HCT116 (cell line): ENCODE measurements around the gene DDAH1. TPM values are rescaled to one million over a fixed set of nuclear protein-coding genes. Genes with fewer than 3 reads are reported as not detected.

Source experiments
- ATAC-seq: fragments of 200-7000 bp; cut with Tn5 transposase; 2 replicates; pipeline ENCODE4 v1.9.1; 2020; ENCODE audit warnings: mild to moderate bottlenecking, moderate library complexity
- BruUV-seq: library from RNA; stranded (reverse); fragments of 400-500 nt; replicated peaks from 2 replicates; lab custom pipeline; 2021; lab: Mats Ljungman, UMichigan
- CTCF ChIA-PET: fragments of 300-600 bp; sonication (Branson Sonifier 250); formaldehyde crosslinking; loops from one replicate; lab custom pipeline; 2021; ENCODE audit warnings: antibody characterized with exemption; lab: Charles Lee
- POLR2A ChIA-PET: fragments of 300-600, 350-600 bp; sonication (Branson Sonifier 250); formaldehyde crosslinking; loops from one replicate; lab custom pipeline; 2021; ENCODE audit warnings: antibody characterized with exemption; lab: Charles Lee
- RAD21 ChIA-PET, 2 experiments: fragments of 300-600 bp; sonication (Branson Sonifier 250); formaldehyde crosslinking; loops; one replicate each; lab custom pipeline; 2023; ENCODE audit warnings: low total read pairs in 2 of 2; ENCODE audit not compliant: uncharacterized antibody in 2 of 2, unreplicated experiment in 2 of 2, low non-redundant PET in 1 of 2; lab: Charles Lee
- DNase-seq: peaks from one replicate; pipeline ENCODE4 v3.0.0-alpha.2; 2010; ENCODE audit warnings: low read depth, low spot score
- H2AFZ ChIP-seq: fragments of 200-600 bp; shearing (Covaris generic), sonication (generic); 2 replicates; pipeline ENCODE4 v1.6.1; 2017; ENCODE audit warnings: low read depth, mixed run types, mixed read lengths, antibody characterized with exemption, low read length; ENCODE audit not compliant: poor library complexity, severe bottlenecking
- H3K27ac ChIP-seq: 2 replicates; pipeline ENCODE4 v1.5.1; 2012; ENCODE audit warnings: low read depth, low read length
- H3K27me3 ChIP-seq: fragments of 200-600 bp; sonication (generic); 2 replicates; pipeline ENCODE4 v1.6.1; 2016; ENCODE audit warnings: mixed run types, low read length, mixed read lengths; ENCODE audit not compliant: insufficient read depth
- H3K36me3 ChIP-seq, 2 experiments: fragments of 200-500 bp in 1 of 2; fragments of 200-600 bp in 1 of 2; sonication (Bioruptor generic) in 1 of 2; sonication (generic) in 1 of 2; 2 replicates each; pipeline versions ENCODE4 v1.5.1 to v1.6.1; 2014 to 2016; ENCODE audit warnings: low read length in 2 of 2, inconsistent platforms in 1 of 2, mixed read lengths in 1 of 2, mixed run types in 1 of 2; ENCODE audit not compliant: insufficient read depth in 2 of 2, control insufficient read depth in 1 of 2
- H3K4me1 ChIP-seq, 2 experiments: fragments of 200-600 bp in 1 of 2; sonication (generic) in 1 of 2; 2 replicates each; pipeline versions ENCODE4 v1.5.1 to v1.6.1; 2012 to 2017; ENCODE audit warnings: low read length in 2 of 2, inconsistent platforms in 1 of 2, mild to moderate bottlenecking in 1 of 2, mixed read lengths in 1 of 2, mixed run types in 1 of 2, moderate library complexity in 1 of 2; ENCODE audit not compliant: insufficient read depth in 2 of 2, control insufficient read depth in 1 of 2
- H3K4me2 ChIP-seq: fragments of 200-600 bp; sonication (generic); 2 replicates; pipeline ENCODE4 v1.6.1; 2017; ENCODE audit warnings: mixed run types, low read length, mixed read lengths
- H3K4me3 ChIP-seq, 2 experiments: fragments of 200-600 bp in 1 of 2; sonication (generic) in 1 of 2; replicated peaks in 1 of 2; 2 replicates each; pipeline ENCODE4 v1.5.1; 2011 to 2016; ENCODE audit warnings: low read length in 2 of 2, control low read depth in 1 of 2, low read depth in 1 of 2, mild to moderate bottlenecking in 1 of 2, mixed read lengths in 1 of 2, mixed run types in 1 of 2
- H3K79me2 ChIP-seq: fragments of 200-600 bp; sonication (generic); 2 replicates; pipeline ENCODE4 v1.6.1; 2017; ENCODE audit warnings: mild to moderate bottlenecking, mixed run types, low read length, moderate library complexity, mixed read lengths; ENCODE audit not compliant: insufficient read depth
- H3K9ac ChIP-seq: fragments of 200-600 bp; sonication (generic); 2 replicates; pipeline ENCODE4 v1.6.1; 2016; ENCODE audit warnings: low read length, mixed read lengths
- H3K9me2 ChIP-seq: fragments of 200-600 bp; sonication (generic), shearing (Covaris generic); 2 replicates; pipeline ENCODE4 v1.6.1; 2017; ENCODE audit warnings: mixed run types, mild to moderate bottlenecking, moderate library complexity; ENCODE audit not compliant: insufficient read depth
- H3K9me3 ChIP-seq, 2 experiments: fragments of 200-500 bp in 1 of 2; fragments of 200-600 bp in 1 of 2; sonication (Bioruptor generic) in 1 of 2; sonication (generic) in 1 of 2; 2 replicates each; pipeline ENCODE4 v1.6.1; 2014 to 2017; ENCODE audit warnings: low read length in 2 of 2, mixed read lengths in 2 of 2, inconsistent platforms in 1 of 2, low read depth in 1 of 2, mild to moderate bottlenecking in 1 of 2, mixed run types in 1 of 2, moderate library complexity in 1 of 2; ENCODE audit not compliant: control insufficient read depth in 1 of 2, insufficient read depth in 1 of 2
- H4K20me1 ChIP-seq: fragments of 200-600 bp; sonication (generic), shearing (Covaris generic); 2 replicates; pipeline ENCODE4 v1.6.1; 2017; ENCODE audit warnings: mixed run types, mild to moderate bottlenecking, moderate library complexity; ENCODE audit not compliant: insufficient read depth
- CBX3 ChIP-seq: IDR thresholded peaks from 2 replicates; pipeline ENCODE4 v1.6.1; 2012; ENCODE audit warnings: low read depth
- CEBPB ChIP-seq: IDR thresholded peaks from 2 replicates; pipeline ENCODE4 v1.6.1; 2012; ENCODE audit warnings: low read depth
- ELF1 ChIP-seq: IDR thresholded peaks from 2 replicates; pipeline ENCODE4 v1.6.1; 2012; ENCODE audit warnings: low read depth, borderline replicate concordance
- EZH2 ChIP-seq: fragments of 200-600 bp; sonication (generic); IDR thresholded peaks from 2 replicates; pipeline ENCODE4 v1.6.1; 2017; ENCODE audit warnings: antibody characterized with exemption, mixed run types
- JUND ChIP-seq: IDR thresholded peaks from 2 replicates; pipeline ENCODE4 v1.6.1; 2012
- POLR2A ChIP-seq: IDR thresholded peaks from 2 replicates; pipeline ENCODE4 v1.7.0; 2011; ENCODE audit warnings: borderline replicate concordance; ENCODE audit not compliant: insufficient read depth, insufficient read length; ENCODE audit errors: extremely low read depth
- POLR2AphosphoS5 ChIP-seq: IDR thresholded peaks from 2 replicates; pipeline ENCODE4 v1.6.1; 2011; ENCODE audit warnings: mild to moderate bottlenecking, low read depth, low read length, moderate library complexity
- RAD21 ChIP-seq: IDR thresholded peaks from 2 replicates; pipeline ENCODE4 v1.6.1; 2012; ENCODE audit warnings: low read depth, mild to moderate bottlenecking
- REST ChIP-seq: IDR thresholded peaks from 2 replicates; pipeline ENCODE4 v1.6.1; 2012; ENCODE audit warnings: low read depth
- SIN3A ChIP-seq: IDR thresholded peaks from 2 replicates; pipeline ENCODE4 v1.6.1; 2012; ENCODE audit warnings: low read depth
- SP1 ChIP-seq: IDR thresholded peaks from 2 replicates; pipeline ENCODE4 v1.6.1; 2012; ENCODE audit warnings: low read depth
- SRF ChIP-seq: IDR thresholded peaks from 2 replicates; pipeline ENCODE4 v1.6.1; 2012; ENCODE audit warnings: low read depth
- TCF7L2 ChIP-seq: IDR thresholded peaks from 2 replicates; pipeline ENCODE4 v1.7.0; 2011; ENCODE audit warnings: borderline replicate concordance, inconsistent platforms; ENCODE audit not compliant: insufficient read depth, insufficient read length; ENCODE audit errors: extremely low read depth
- YY1 ChIP-seq: IDR thresholded peaks from 2 replicates; pipeline ENCODE4 v1.6.1; 2011; ENCODE audit warnings: low read length, low read depth, moderate library complexity, mild to moderate bottlenecking; ENCODE audit not compliant: insufficient replicate concordance; ENCODE audit errors: extremely low read depth
- ZNF274 ChIP-seq: fragments of 200-500 bp; sonication (Bioruptor generic); IDR thresholded peaks from 2 replicates; pipeline ENCODE4 v1.6.1; 2014; ENCODE audit warnings: mild to moderate bottlenecking, low read depth, low read length, inconsistent platforms
- intact Hi-C: fragments of 100-400 bp; cut with micrococcal nuclease; formaldehyde crosslinking; loops from 2 replicates; pipeline ENCODE4 v1.10.0; 2022
- total RNA-seq: library from RNA; stranded (reverse); gene quantifications from one replicate; pipeline ENCODE4 v1.2.1, GENCODE V29; 2021; ENCODE audit not compliant: unreplicated experiment
- TF ChIP-seq, protein P1 (sequence below), 3 experiments: fragments of 200-600 bp in 1 of 3; sonication (generic) in 1 of 3; IDR thresholded peaks in 2 of 3; conservative IDR thresholded peaks in 1 of 3; 2 replicates each; pipeline ENCODE4 v1.5.1; 2012 to 2017; ENCODE audit warnings: low read depth in 2 of 3, low read length in 2 of 3, antibody characterized with exemption in 1 of 3, borderline replicate concordance in 1 of 3, control low read depth in 1 of 3, mild to moderate bottlenecking in 1 of 3, mixed read lengths in 1 of 3, mixed run types in 1 of 3, moderate library complexity in 1 of 3; ENCODE audit not compliant: insufficient read depth in 1 of 3
- TF ChIP-seq, protein P2 (sequence below): IDR thresholded peaks from 2 replicates; pipeline ENCODE4 v1.6.1; 2011; ENCODE audit warnings: mild to moderate bottlenecking, low read length, moderate library complexity; ENCODE audit not compliant: insufficient replicate concordance; ENCODE audit errors: extremely low read depth

DDAH1 gene
- total RNA-seq, 1 experiment from 2014 or later, result 16.6 TPM

DNA sequence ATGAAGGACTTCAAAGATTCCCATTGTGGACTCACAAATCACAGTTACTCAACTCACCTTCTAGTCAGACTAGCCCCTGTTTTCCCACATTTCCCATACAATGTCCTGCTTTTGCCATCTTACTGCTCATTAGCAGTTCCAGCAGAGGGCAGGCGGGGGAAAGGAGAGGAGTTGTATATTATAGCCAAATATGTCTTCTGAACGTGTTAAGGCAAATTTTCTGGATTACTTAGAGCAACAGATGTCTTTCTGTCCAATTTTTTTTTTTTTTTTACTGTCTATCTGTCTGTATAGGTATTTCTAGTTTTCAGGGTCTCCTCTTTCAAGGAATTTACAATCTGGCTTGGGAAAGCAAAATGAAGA is 29.9 kb upstream of the DDAH1 start:
- ChIA-PET RAD21 (no interaction called here), POLR2A (no interaction called here), CTCF (no interaction called here)
- H3K36me3 ChIP-seq, result no peaks in the 10 kb centered on the region
- H3K27ac ChIP-seq, result no peak overlapping the region
- H3K9me2 ChIP-seq, result no peaks in the 10 kb centered on the region
- H2AFZ ChIP-seq, result peak overlapping the region; percentile 92
- intact Hi-C loops, result loop anchor here (10.0 kb wide), 1 partner anchor 420 kb away; no protein-coding TSS in a partner anchor
- peak; percentile 81 for ATAC-seq
- peak overlapping the region; percentile 71 for H3K4me2 ChIP-seq
- TF ChIP-seq ELF1, result no peak
- TF ChIP-seq SP1, result no peak
- TF ChIP-seq SIN3A, result no peak
- TF ChIP-seq JUND, result no peak
- TF ChIP-seq POLR2AphosphoS5, result no peak
- no peak for TF ChIP-seq REST
- TF ChIP-seq EZH2, result no peak
- no peak for TF ChIP-seq TCF7L2
- peak; percentile 64 for TF ChIP-seq RAD21
- TF ChIP-seq SRF, result no peak
- TF ChIP-seq, protein P1, sequence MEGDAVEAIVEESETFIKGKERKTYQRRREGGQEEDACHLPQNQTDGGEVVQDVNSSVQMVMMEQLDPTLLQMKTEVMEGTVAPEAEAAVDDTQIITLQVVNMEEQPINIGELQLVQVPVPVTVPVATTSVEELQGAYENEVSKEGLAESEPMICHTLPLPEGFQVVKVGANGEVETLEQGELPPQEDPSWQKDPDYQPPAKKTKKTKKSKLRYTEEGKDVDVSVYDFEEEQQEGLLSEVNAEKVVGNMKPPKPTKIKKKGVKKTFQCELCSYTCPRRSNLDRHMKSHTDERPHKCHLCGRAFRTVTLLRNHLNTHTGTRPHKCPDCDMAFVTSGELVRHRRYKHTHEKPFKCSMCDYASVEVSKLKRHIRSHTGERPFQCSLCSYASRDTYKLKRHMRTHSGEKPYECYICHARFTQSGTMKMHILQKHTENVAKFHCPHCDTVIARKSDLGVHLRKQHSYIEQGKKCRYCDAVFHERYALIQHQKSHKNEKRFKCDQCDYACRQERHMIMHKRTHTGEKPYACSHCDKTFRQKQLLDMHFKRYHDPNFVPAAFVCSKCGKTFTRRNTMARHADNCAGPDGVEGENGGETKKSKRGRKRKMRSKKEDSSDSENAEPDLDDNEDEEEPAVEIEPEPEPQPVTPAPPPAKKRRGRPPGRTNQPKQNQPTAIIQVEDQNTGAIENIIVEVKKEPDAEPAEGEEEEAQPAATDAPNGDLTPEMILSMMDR (IDR thresholded peaks at IDR 0.05 in 2 of 3, conservative IDR thresholded peaks at IDR 0.05 in 1 of 3; ENCODE audit: borderline replicate concordance in 1 of 3, insufficient read depth in 1 of 3, low read depth in 2 of 3, low read length in 2 of 3), result peak; percentile 33 to 55 (median 38); a peak in 5 of 6 replicates
- TF ChIP-seq, protein P2, sequence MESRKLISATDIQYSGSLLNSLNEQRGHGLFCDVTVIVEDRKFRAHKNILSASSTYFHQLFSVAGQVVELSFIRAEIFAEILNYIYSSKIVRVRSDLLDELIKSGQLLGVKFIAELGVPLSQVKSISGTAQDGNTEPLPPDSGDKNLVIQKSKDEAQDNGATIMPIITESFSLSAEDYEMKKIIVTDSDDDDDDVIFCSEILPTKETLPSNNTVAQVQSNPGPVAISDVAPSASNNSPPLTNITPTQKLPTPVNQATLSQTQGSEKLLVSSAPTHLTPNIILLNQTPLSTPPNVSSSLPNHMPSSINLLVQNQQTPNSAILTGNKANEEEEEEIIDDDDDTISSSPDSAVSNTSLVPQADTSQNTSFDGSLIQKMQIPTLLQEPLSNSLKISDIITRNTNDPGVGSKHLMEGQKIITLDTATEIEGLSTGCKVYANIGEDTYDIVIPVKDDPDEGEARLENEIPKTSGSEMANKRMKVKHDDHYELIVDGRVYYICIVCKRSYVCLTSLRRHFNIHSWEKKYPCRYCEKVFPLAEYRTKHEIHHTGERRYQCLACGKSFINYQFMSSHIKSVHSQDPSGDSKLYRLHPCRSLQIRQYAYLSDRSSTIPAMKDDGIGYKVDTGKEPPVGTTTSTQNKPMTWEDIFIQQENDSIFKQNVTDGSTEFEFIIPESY, result no peak
- TF ChIP-seq CEBPB, result no peak
- TF ChIP-seq ZNF274, result no peak
- peak; percentile 44 for TF ChIP-seq YY1
- no peak for TF ChIP-seq CBX3
- TF ChIP-seq POLR2A, result no peak
- no peaks in the 10 kb centered on the region for H3K9me3 ChIP-seq
- no peak overlapping the region for H3K9ac ChIP-seq
- H3K4me1 ChIP-seq, result peaks cover 5 to 21% of the 10 kb centered on the region in 2 experiments
- no peaks in the 10 kb centered on the region for H3K79me2 ChIP-seq
- DNase-seq, result peak; percentile 12
- no peaks in the 10 kb centered on the region for H3K27me3 ChIP-seq
- peak overlapping the region in 1 of 2 experiments; percentile 27; a peak in 1 of 4 replicates for H3K4me3 ChIP-seq
- H4K20me1 ChIP-seq, result no peaks in the 10 kb centered on the region
- no TSS peak for BruUV-seq
